HG03060 (cell line): ENCODE data around the gene TALDO1.

ENCODE experiments used
- ATAC-seq: cut with Tn5 transposase; IDR thresholded peaks from one replicate; pipeline ENCODE4 v1.9.1; 2021; ENCODE audit warnings: low read depth, moderate number of reproducible peaks; ENCODE audit not compliant: unreplicated experiment

Gene TALDO1

DNA sequence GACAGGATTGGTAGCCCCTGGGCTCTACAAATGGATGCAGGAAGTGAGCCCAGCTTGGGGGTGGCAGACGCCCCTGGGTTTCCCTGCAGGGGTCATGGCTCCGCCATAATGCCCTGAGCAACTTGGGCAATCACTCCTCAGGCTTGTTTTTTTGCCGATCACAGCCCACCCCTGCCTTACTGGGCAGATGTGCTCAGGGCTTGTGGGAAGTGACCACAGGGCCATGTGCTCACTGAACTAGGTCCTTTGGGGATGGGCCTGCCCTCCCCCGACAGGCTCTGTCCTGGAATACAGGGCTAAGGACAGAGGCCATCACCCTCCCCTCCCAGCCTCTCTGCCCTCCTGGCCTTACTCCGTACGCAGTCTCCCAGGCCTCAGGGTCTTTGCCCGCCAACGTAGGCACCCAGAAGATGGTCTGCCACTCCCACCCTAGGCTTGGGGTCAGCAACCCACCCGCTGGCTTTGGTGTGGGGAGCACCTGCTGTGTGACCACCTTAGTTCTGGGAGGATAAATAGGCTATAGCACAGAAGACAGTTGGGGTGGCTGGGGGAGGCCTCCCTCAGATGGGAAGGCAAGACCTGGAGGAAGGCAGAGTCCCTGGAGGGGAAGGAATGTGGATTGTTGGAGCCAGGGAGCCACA lies 66.3 kb downstream of the TALDO1 start:
- ATAC-seq = no peak
